DMS79 (cell line): Measurements from ENCODE around the gene AFF3.

Source experiments
- DNase-seq: peaks from one replicate; lab custom pipeline; 2025; lab: John Stamatoyannopoulos, UW

Gene AFF3

GRCh38 chr2:99821572-99821971 is 320.8 kb downstream of the AFF3 start:
- DNase-seq: no peak

- no peak for DNase-seq
These were observed 321.4 kb downstream of the AFF3 start for GRCh38 chr2:99821039-99821438.

GRCh38 chr2:99819766-99820165 is 322.6 kb downstream of the AFF3 start:
- peak; percentile 30 for DNase-seq

- no peak for DNase-seq
These were observed 323.5 kb downstream of the AFF3 start for GRCh38 chr2:99818842-99819241.

- DNase-seq: no peak
These were observed 325.5 kb downstream of the AFF3 start for GRCh38 chr2:99816908-99817307.

DNA sequence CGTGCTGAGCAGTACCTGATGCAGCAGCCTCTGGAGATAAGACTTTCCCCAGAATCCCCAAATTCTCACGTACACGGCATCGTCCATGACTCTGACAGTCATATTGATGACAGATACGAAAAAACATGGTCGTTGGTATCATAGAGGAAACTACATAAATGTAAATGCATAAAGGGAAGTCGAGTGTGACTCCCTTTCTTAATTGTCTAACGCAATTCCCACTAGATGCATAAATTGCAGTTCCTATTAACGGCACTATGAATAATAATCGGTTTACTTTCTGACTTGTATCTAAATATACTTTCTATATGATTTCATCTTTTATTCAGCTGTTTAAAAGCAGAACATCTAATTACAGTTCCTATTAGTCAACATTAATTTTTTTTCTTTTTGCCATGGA is 330.0 kb downstream of the AFF3 start:
- DNase-seq: no peak

- no peak for DNase-seq
These were observed 330.8 kb downstream of the AFF3 start for GRCh38 chr2:99811544-99811943.

DNA sequence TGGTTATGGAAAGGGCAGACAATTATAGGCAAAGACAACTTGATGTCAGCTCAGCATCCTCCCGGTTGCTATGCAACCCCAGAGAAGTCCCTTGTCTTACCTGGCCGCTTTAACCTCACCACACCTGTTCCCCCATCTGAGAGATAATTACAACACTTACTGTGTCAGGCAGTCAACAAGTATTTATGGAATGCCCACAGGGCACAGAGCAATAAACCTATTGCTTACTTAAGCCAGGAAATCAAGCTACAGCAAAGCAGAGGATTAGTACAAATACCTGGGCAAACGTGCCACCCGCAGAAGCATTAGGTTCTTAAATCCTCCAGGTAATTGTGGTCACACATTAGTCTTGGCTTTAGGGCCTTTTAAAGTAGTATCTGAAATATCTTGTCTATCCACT is 332.2 kb downstream of the AFF3 start:
- no peak for DNase-seq

GRCh38 chr2:99809259-99809900 is 333.0 kb downstream of the AFF3 start:
- no peak for DNase-seq

- no peak for DNase-seq
These were observed 333.8 kb downstream of the AFF3 start for GRCh38 chr2:99808361-99809200.

DNA sequence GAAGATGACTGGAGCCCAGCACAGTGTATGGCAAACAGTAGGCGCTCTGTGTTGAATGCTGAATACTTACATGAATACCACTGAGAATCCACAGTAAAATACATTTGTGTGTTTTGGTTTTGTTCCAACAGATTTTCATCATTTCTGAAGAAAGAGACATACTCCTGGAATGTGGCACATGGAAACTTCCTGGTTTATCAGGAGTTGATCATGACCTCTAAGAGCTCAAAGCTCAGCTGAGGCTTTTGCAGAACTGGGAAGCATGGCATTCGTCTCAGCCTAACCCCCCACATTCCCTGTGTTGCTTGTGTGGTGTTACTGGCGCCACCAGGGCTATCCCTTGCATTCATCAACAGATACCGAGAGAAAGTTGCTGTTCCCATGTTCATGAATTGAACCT is 335.6 kb downstream of the AFF3 start:
- no peak for DNase-seq

DNA sequence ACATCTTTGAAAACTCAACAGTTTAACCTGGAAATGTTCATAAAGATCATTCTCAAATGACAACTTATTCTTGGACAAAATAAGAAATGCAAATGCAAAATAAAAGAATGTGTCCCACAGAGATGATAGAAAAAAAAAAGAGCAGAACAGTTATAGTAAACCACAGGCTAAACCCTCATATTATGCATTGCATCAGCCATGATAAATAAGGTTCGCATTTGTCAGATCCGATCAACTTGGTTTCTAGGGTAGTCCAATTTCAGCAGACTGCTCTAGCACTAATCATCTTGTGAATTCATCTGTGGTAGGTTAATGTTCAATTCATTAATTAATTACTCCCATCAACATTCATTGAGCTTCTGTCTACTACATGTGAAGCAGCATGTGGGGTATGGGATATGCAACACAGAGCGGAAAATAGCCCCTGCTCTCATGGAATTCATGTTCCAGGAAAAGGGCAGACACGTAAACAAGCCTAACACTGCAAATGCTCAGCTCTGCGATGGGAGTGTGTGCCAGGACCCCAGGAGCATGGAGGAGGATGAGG is 336.4 kb downstream of the AFF3 start:
- no peak for DNase-seq

- DNase-seq: no peak
These were observed 338.5 kb downstream of the AFF3 start for GRCh38 chr2:99803846-99804245.

DNA sequence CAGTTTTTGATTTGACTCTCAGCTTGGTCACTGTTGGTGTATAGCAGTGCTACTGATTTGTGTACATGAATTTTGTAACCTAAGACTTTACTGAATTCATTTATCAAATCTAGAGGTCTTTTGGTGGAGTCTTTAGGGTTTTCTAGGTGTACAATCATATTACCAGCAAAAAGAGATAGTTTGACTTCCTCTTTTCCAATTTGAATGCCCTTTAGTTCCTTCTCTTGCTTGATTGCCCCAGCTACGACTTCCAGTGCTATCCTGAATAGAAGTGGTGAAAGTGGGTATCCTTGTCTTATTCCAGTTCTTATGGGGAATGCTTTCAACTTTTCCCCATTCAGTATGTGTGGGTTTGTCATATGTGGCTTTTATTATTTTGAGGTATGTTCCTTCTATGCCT is 339.7 kb downstream of the AFF3 start:
- DNase-seq: no peak

DNA sequence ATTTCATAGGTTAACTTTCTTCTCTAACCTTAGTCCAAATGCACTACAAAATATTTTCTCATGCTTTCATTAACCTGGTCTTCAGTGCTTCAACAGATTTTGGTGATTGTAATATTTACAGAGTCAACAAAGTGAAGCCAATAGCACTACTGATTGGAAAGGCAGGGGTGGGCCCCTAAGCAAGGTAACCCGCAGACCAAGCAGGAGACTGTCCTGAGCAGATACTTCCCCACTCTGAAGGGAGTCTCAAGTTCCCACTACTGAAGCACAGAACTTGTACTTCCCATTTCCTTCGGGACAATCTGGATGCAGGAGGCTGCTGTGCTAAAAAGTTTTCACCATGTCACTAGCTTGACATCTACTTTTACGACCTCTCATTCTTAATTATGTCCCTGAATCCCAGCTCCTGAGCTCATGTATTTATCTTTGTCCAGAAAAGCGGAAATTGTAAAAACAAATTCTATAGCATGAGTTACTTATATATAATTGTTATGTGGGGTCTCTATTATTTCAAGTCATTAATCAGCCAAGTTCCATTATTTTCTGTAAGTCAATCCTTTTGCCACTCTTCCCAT is 341.0 kb downstream of the AFF3 start:
- no peak for DNase-seq

- DNase-seq: no peak
These were observed 344.9 kb downstream of the AFF3 start for GRCh38 chr2:99797475-99797874.

DNA sequence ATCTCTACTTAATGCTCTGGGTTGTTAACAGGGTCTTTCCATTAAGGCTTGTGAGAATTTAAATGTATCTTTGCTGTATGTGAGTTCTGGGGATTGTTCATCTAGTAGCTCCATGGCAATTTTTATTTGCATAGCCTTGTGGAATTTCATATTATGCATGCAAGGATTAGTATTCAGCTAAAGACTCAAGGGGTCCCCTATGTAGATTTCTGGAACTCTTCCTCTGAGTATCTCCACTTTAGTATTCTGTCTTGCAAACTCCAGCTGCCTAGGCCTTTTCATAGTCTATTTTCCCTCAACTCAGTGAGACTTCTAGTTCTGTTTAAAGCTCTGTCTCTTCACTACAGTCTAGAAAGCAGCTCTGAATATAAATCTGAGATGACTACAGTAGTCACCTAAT is 348.0 kb downstream of the AFF3 start:
- no peak for DNase-seq

- no peak for DNase-seq
These were observed 349.4 kb downstream of the AFF3 start for GRCh38 chr2:99793022-99793421.

GRCh38 chr2:99789849-99790248 is 352.5 kb downstream of the AFF3 start:
- DNase-seq: no peak

GRCh38 chr2:99787769-99788382 is 354.5 kb downstream of the AFF3 start:
- no peak for DNase-seq

GRCh38 chr2:99786636-99787390 is 355.6 kb downstream of the AFF3 start:
- DNase-seq: no peak

DNA sequence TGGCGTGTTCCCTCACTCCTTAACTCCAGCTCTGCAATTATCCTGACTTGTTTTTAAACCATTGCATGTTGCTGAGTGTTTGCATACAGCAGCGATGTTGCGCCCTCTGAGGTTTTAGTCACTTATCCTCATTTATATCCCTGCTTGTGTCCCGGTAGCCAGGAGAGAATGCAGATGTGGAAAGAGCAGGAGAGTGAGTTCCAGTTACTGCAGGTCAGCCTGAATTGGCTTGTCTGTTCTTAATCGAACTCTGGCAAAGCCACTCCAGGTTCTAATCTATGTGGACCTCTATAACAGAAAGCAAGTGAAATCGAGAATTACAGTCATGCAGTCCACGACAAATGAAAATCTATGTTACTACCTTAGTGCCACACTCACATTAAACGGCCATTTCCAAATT is 357.4 kb downstream of the AFF3 start:
- DNase-seq: no peak
